B cell (primary cell): ENCODE measurements around the gene EXOC6. TPM values are rescaled to one million over a fixed set of nuclear protein-coding genes. Genes with fewer than 3 reads are reported as not detected.

ENCODE experiments used
- ATAC-seq: fragments of 200-7000 bp; cut with Tn5 transposase; one replicate; pipeline ENCODE4 v1.10.0; 2021; ENCODE audit warnings: low read depth, mild to moderate bottlenecking, moderate number of reproducible peaks, moderate library complexity
- CTCF ChIA-PET: fragments of 350-600 bp; sonication (Branson Sonifier 250); formaldehyde crosslinking; loops from one replicate; lab custom pipeline; 2021; ENCODE audit warnings: antibody characterized with exemption, inconsistent platforms; lab: Charles Lee
- POLR2A ChIA-PET: fragments of 350-600 bp; sonication (Branson Sonifier 250); formaldehyde crosslinking; loops from one replicate; lab custom pipeline; 2021; ENCODE audit warnings: antibody characterized with exemption; lab: Charles Lee
- DNase-seq: peaks from one replicate; pipeline ENCODE4 v3.0.0; 2013
- H2AFZ ChIP-seq: 2 replicates; pipeline ENCODE4 v1.6.1; 2012; ENCODE audit warnings: mild to moderate bottlenecking, low read depth, low read length; ENCODE audit not compliant: insufficient read depth, poor library complexity, severe bottlenecking
- H3K27ac ChIP-seq, 2 donors: 1 replicate in 1 of 2; 2 replicates in 1 of 2; pipeline ENCODE4 v1.5.1; 2012 to 2013; ENCODE audit warnings: low read length in 2 of 2, mild to moderate bottlenecking in 2 of 2, moderate library complexity in 1 of 2
- H3K27me3 ChIP-seq, 4 experiments: fragments of 200-600 bp in 1 of 4; sonication (generic) in 1 of 4; replicated peaks in 1 of 4; 1 replicate in 2 of 4; 2 replicates in 2 of 4; pipeline versions ENCODE4 v1.6.1 to v1.7.0; 2013 to 2016; ENCODE audit warnings: low read length in 3 of 4, mild to moderate bottlenecking in 2 of 4, mixed read lengths in 1 of 4, moderate library complexity in 1 of 4; ENCODE audit not compliant: insufficient read depth in 4 of 4, control insufficient read depth in 3 of 4; ENCODE audit errors: control extremely low read depth in 1 of 4
- H3K36me3 ChIP-seq, 2 experiments: replicated peaks in 1 of 2; 1 replicate in 1 of 2; 2 replicates in 1 of 2; pipeline versions ENCODE4 v1.6.1 to v1.7.1; 2013; ENCODE audit warnings: low read length in 1 of 2; ENCODE audit not compliant: insufficient read depth in 2 of 2, control insufficient read depth in 1 of 2; ENCODE audit errors: control extremely low read depth in 1 of 2, extremely low read depth in 1 of 2
- H3K4me1 ChIP-seq, 2 donors: fragments of 200-600 bp in 1 of 2; sonication (generic) in 1 of 2; 1 replicate in 1 of 2; 2 replicates in 1 of 2; pipeline versions ENCODE4 v1.5.1 to v1.6.1; 2013 to 2017; ENCODE audit warnings: low read length in 2 of 2; ENCODE audit not compliant: control insufficient read depth in 2 of 2, insufficient read depth in 2 of 2
- H3K4me2 ChIP-seq: replicated peaks from 2 replicates; pipeline ENCODE3; 2012; ENCODE audit warnings: mild to moderate bottlenecking, low read depth, low read length; ENCODE audit not compliant: poor library complexity, severe bottlenecking
- H3K4me3 ChIP-seq, 5 experiments: fragments of 200-600 bp in 1 of 5; sonication (generic) in 1 of 5; 1 replicate in 3 of 5; 2 replicates in 2 of 5; pipeline versions ENCODE4 v1.5.1 to v1.7.0; 2011 to 2016; ENCODE audit warnings: low read length in 4 of 5, mild to moderate bottlenecking in 4 of 5, low read depth in 2 of 5, control low read depth in 1 of 5, moderate library complexity in 1 of 5; ENCODE audit not compliant: insufficient read depth in 1 of 5; ENCODE audit errors: control extremely low read depth in 1 of 5, extremely low read depth in 1 of 5
- H3K79me2 ChIP-seq: fragments of 200-600 bp; sonication (generic); one replicate; pipeline ENCODE4 v1.6.0; 2016; ENCODE audit warnings: low read length; ENCODE audit not compliant: control insufficient read depth, insufficient read depth
- H3K9ac ChIP-seq: fragments of 200-600 bp; sonication (generic); 2 replicates; pipeline ENCODE4 v1.6.1; 2017; ENCODE audit warnings: mild to moderate bottlenecking, low read length, moderate library complexity
- H3K9me3 ChIP-seq, 3 donors: one replicate each; pipeline versions ENCODE4 v1.6.1 to v1.7.1; 2013; ENCODE audit warnings: low read length in 2 of 3; ENCODE audit not compliant: control insufficient read depth in 2 of 3, insufficient read depth in 1 of 3; ENCODE audit errors: control extremely low read depth in 1 of 3
- H4K20me1 ChIP-seq: 2 replicates; pipeline ENCODE4 v1.6.0; 2012; ENCODE audit warnings: mild to moderate bottlenecking, low read length; ENCODE audit not compliant: insufficient read depth, control insufficient read depth, poor library complexity, severe bottlenecking
- H3K27ac Mint-ChIP-seq: one replicate; pipeline ENCODE4 v1.8.0; 2021; ENCODE audit warnings: mixed read lengths
- H3K27me3 Mint-ChIP-seq: one replicate; pipeline ENCODE4 v1.8.0; 2021; ENCODE audit warnings: mixed read lengths
- H3K4me1 Mint-ChIP-seq: one replicate; pipeline ENCODE4 v1.8.0; 2021; ENCODE audit warnings: mixed read lengths
- H3K4me3 Mint-ChIP-seq: one replicate; pipeline ENCODE4 v1.8.0; 2021; ENCODE audit warnings: mixed read lengths
- H3K9me3 Mint-ChIP-seq: one replicate; pipeline ENCODE4 v1.8.0; 2022; ENCODE audit warnings: mixed read lengths; ENCODE audit not compliant: insufficient read depth
- EZH2 ChIP-seq: IDR thresholded peaks from 2 replicates; pipeline ENCODE4 v1.6.1; 2012; ENCODE audit warnings: borderline replicate concordance, low read depth, mild to moderate bottlenecking, moderate library complexity, low read length; ENCODE audit not compliant: insufficient read depth, poor library complexity, severe bottlenecking
- WGBS: methylation state at CpG from one replicate; pipeline ENCODE4 v1.1.5; 2013; ENCODE audit warnings: missing lambda C conversion rate; ENCODE audit not compliant: insufficient coverage; 5-methylcytosine and 5-hydroxymethylcytosine counted together
- intact Hi-C: fragments of 100-400 bp; cut with micrococcal nuclease; formaldehyde crosslinking; loops from one replicate; pipeline ENCODE4 v1.10.0; 2022
- polyA plus RNA-seq: library from polyadenylated mRNA; depleted of rRNA; stranded (reverse); fragments of >200 nt; gene quantifications from 2 replicates; pipeline ENCODE4 v1.2.3, GENCODE V29; 2012
- total RNA-seq, 2 donors: library from RNA; stranded (reverse); fragments of 120-200 nt in 1 of 2; gene quantifications; 1 replicate in 1 of 2; 2 replicates in 1 of 2; pipeline versions ENCODE4 v1.2.3 to v1.2.4, GENCODE V29; 2013 to 2022
- TF ChIP-seq, protein P1 (sequence below): fragments of 200-600 bp; IDR thresholded peaks from one replicate; pipeline ENCODE4 v1.8.0; 2022; ENCODE audit warnings: antibody characterized with exemption, mild to moderate bottlenecking

EXOC6 gene
- total and polyA plus RNA-seq, 2 donors (not counting 1 experiment from before 2014, with no cell fraction given), result 7.9 to 22.6 TPM

DNA sequence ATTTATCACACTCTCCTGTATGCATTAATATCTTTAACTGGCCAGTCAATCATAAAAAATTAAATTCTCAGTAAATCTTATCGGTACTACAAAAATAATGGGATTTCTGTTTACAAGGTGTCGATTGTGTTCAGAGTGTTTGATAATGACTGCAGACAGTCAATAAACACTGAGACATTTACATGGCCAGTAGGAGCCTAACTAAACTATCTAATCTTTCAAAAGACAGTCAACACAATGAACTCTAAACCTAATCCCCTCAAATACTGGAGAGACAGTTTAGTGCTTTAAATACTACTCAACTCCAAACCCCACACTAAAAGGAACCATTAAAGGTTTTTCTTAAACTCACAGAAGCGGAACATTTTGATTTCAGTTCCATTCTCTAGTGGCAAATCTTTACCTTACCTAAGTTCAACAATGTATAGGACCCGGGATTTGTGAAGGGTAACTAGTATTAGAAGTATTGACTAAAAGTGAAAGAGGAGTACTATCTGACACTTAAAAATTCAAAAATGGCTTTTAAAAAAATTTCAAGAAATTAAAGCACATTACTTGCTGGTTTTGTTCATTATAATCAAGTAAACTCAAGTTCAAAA is 37.3 kb upstream of the EXOC6 start:
- Histone ChIP-seq H2AFZ (no peak overlapping the region), H3K9ac (no peak overlapping the region), H3K27ac (peak overlapping the region in 1 of 2 donors; percentile 13), H3K4me2 (peak overlapping the region; percentile 36), H3K27me3 (peaks cover 0 to 6% (median 0%) of the 10 kb centered on the region in 4 experiments), H3K9me3 (peaks cover 0 to 5% (median 1%) of the 10 kb centered on the region in 3 donors), H3K79me2 (no peaks in the 10 kb centered on the region), H3K4me3 (no peak overlapping the region), H4K20me1 (no peaks in the 10 kb centered on the region), H3K36me3 (no peaks in the 10 kb centered on the region), H3K4me1 (peaks cover 5 to 15% of the 10 kb centered on the region in 2 donors)
- intact Hi-C loops, result no loop called here
- Mint-ChIP-seq H3K9me3 (no peaks in the 10 kb centered on the region), H3K4me1 (peaks cover 23% of the 10 kb centered on the region), H3K27ac (no peak overlapping the region), H3K4me3 (no peak overlapping the region), H3K27me3 (no peaks in the 10 kb centered on the region)
- DNase-seq (peak; percentile 21), ATAC-seq (no peak)
- WGBS, result no CpG with 5 or more reads among the region's 4 CpGs
- TF ChIP-seq, protein P1, sequence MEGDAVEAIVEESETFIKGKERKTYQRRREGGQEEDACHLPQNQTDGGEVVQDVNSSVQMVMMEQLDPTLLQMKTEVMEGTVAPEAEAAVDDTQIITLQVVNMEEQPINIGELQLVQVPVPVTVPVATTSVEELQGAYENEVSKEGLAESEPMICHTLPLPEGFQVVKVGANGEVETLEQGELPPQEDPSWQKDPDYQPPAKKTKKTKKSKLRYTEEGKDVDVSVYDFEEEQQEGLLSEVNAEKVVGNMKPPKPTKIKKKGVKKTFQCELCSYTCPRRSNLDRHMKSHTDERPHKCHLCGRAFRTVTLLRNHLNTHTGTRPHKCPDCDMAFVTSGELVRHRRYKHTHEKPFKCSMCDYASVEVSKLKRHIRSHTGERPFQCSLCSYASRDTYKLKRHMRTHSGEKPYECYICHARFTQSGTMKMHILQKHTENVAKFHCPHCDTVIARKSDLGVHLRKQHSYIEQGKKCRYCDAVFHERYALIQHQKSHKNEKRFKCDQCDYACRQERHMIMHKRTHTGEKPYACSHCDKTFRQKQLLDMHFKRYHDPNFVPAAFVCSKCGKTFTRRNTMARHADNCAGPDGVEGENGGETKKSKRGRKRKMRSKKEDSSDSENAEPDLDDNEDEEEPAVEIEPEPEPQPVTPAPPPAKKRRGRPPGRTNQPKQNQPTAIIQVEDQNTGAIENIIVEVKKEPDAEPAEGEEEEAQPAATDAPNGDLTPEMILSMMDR, result no peak
- TF ChIP-seq EZH2, result no peak
- ChIA-PET CTCF (interaction anchor here (1.6 to 1.9 kb wide), 3 partner anchors 10 to 120 kb away, joined by 4 to 6 read pairs (median 6); no protein-coding TSS in a partner anchor), POLR2A (no interaction called here)

DNA sequence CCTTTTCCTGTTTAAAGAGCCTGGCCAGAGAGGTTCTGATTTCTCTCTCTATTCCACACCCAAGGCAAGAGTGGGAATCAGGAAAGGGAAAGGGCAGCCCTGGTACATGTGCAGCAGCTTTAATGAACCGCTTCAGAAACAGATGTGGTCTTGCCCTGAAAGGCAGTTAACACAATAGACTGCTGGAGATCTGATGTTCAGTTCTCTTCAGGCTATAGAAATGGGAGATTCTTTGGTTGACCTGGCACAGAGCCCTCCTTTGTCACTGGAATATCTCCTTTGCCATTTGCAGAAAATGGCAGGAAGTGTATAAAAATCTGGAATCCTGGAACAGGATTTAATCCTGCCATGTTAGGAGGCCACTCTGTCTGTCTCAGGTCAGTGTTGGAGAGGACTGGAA is 36.3 kb upstream of the EXOC6 start:
- WGBS, result 100% methylated on average over 1 of the region's 1 CpG
- no peaks in the 10 kb centered on the region for H3K36me3 ChIP-seq
- no peak for DNase-seq
- no peaks in the 10 kb centered on the region for H3K9me3 Mint-ChIP-seq
- H2AFZ ChIP-seq, result no peak overlapping the region
- H3K4me3 ChIP-seq, result no peak overlapping the region
- H3K79me2 ChIP-seq, result no peaks in the 10 kb centered on the region
- peaks cover 0 to 5% (median 2%) of the 10 kb centered on the region in 3 donors for H3K9me3 ChIP-seq
- H3K27me3 Mint-ChIP-seq, result peaks cover 2% of the 10 kb centered on the region
- ChIA-PET CTCF (interaction anchor here (1.3 to 1.9 kb wide), 2 partner anchors 9 to 110 kb away, joined by 3 to 6 read pairs; no protein-coding TSS in a partner anchor), POLR2A (no interaction called here)
- no peak overlapping the region for H3K27ac Mint-ChIP-seq
- no peaks in the 10 kb centered on the region for H4K20me1 ChIP-seq
- no peak overlapping the region for H3K27ac ChIP-seq
- no peak for TF ChIP-seq EZH2
- TF ChIP-seq, protein P1, result no peak
- H3K4me1 ChIP-seq, result peaks cover 5 to 15% of the 10 kb centered on the region in 2 donors
- peaks cover 0 to 6% (median 0%) of the 10 kb centered on the region in 4 experiments for H3K27me3 ChIP-seq
- no peak overlapping the region for H3K9ac ChIP-seq
- intact Hi-C loops, result no loop called here
- H3K4me1 Mint-ChIP-seq, result peaks cover 23% of the 10 kb centered on the region
- ATAC-seq, result no peak
- H3K4me3 Mint-ChIP-seq, result no peak overlapping the region
- H3K4me2 ChIP-seq, result no peak overlapping the region
